CD14-positive monocyte (primary cell): ENCODE data around the gene KBTBD13. TPM values are rescaled to one million over a fixed set of nuclear protein-coding genes. Genes with fewer than 3 reads are reported as not detected.

Experiments
- DNase-seq, 3 donors: peaks; one replicate each; pipeline ENCODE4 v3.0.0-alpha.2; 2011 to 2022
- H2AFZ ChIP-seq: 2 replicates; pipeline ENCODE4 v1.6.0; 2012; ENCODE audit warnings: mild to moderate bottlenecking, low read depth, low read length, inconsistent platforms; ENCODE audit not compliant: insufficient read depth, poor library complexity, severe bottlenecking
- H3K27ac ChIP-seq, 2 donors: 1 replicate in 1 of 2; 2 replicates in 1 of 2; pipeline ENCODE4 v1.5.1; 2012 to 2013; ENCODE audit warnings: low read length in 2 of 2, control low read depth in 1 of 2, inconsistent platforms in 1 of 2, low read depth in 1 of 2, mild to moderate bottlenecking in 1 of 2
- H3K27me3 ChIP-seq, 2 donors: one replicate each; pipeline versions ENCODE4 v1.6.0 to v1.6.1; 2011 to 2013; ENCODE audit warnings: low read length in 2 of 2; ENCODE audit not compliant: control insufficient read depth in 2 of 2, insufficient read depth in 2 of 2
- H3K36me3 ChIP-seq, 2 donors: replicated peaks in 1 of 2; 1 replicate in 1 of 2; 2 replicates in 1 of 2; pipeline versions ENCODE4 v1.5.1 to v1.6.1; 2012 to 2013; ENCODE audit warnings: low read length in 2 of 2, control low read depth in 1 of 2, inconsistent platforms in 1 of 2, mild to moderate bottlenecking in 1 of 2; ENCODE audit not compliant: insufficient read depth in 2 of 2, control insufficient read depth in 1 of 2
- H3K4me1 ChIP-seq, 2 donors: 1 replicate in 1 of 2; 2 replicates in 1 of 2; pipeline versions ENCODE4 v1.5.1 to v1.6.1; 2012 to 2013; ENCODE audit warnings: low read length in 2 of 2, control low read depth in 1 of 2, inconsistent platforms in 1 of 2, mild to moderate bottlenecking in 1 of 2, moderate library complexity in 1 of 2; ENCODE audit not compliant: insufficient read depth in 2 of 2, control insufficient read depth in 1 of 2
- H3K4me2 ChIP-seq: replicated peaks from 2 replicates; pipeline ENCODE3; 2012; ENCODE audit warnings: low read length, moderate library complexity, mild to moderate bottlenecking; ENCODE audit not compliant: poor library complexity, severe bottlenecking; ENCODE audit errors: extremely low read depth
- H3K4me3 ChIP-seq, 3 experiments: fragments of 200-600 bp in 1 of 3; sonication (generic) in 1 of 3; replicated peaks in 1 of 3; 1 replicate in 2 of 3; 2 replicates in 1 of 3; pipeline ENCODE4 v1.5.1; 2011 to 2013; ENCODE audit warnings: low read length in 3 of 3, mild to moderate bottlenecking in 3 of 3, control low read depth in 2 of 3, low read depth in 2 of 3, inconsistent platforms in 1 of 3, moderate library complexity in 1 of 3
- H3K79me2 ChIP-seq: 2 replicates; pipeline ENCODE4 v1.6.0; 2012; ENCODE audit warnings: mild to moderate bottlenecking, control low read depth, inconsistent platforms, low read length, moderate library complexity; ENCODE audit not compliant: insufficient read depth
- H3K9ac ChIP-seq: 2 replicates; pipeline ENCODE4 v1.6.0; 2017; ENCODE audit warnings: low read length, mild to moderate bottlenecking; ENCODE audit not compliant: insufficient read depth, poor library complexity, severe bottlenecking
- H3K9me3 ChIP-seq, 2 donors: replicated peaks in 1 of 2; 1 replicate in 1 of 2; 2 replicates in 1 of 2; pipeline versions ENCODE4 v1.5.1 to v1.6.1; 2012 to 2013; ENCODE audit warnings: low read length in 2 of 2, control low read depth in 1 of 2; ENCODE audit not compliant: control insufficient read depth in 1 of 2, insufficient read depth in 1 of 2
- H4K20me1 ChIP-seq: 2 replicates; pipeline ENCODE4 v1.6.0; 2012; ENCODE audit warnings: mild to moderate bottlenecking, low read length, control low read depth, moderate library complexity; ENCODE audit not compliant: insufficient read depth
- H3K27ac Mint-ChIP-seq, 7 donors: one replicate each; pipeline ENCODE4 v1.8.0; 2020; ENCODE audit warnings: mild to moderate bottlenecking in 7 of 7, mixed read lengths in 7 of 7, moderate library complexity in 6 of 7, inconsistent platforms in 2 of 7
- H3K27me3 Mint-ChIP-seq, 3 donors: one replicate each; pipeline ENCODE4 v1.8.0; 2021 to 2022; ENCODE audit warnings: low read depth in 3 of 3, mild to moderate bottlenecking in 3 of 3, mixed read lengths in 3 of 3, moderate library complexity in 3 of 3, inconsistent platforms in 1 of 3
- H3K36me3 Mint-ChIP-seq, 2 donors: one replicate each; pipeline ENCODE4 v1.8.0; 2020; ENCODE audit warnings: mixed read lengths in 2 of 2, inconsistent platforms in 1 of 2, mild to moderate bottlenecking in 1 of 2
- H3K4me1 Mint-ChIP-seq: one replicate; pipeline ENCODE4 v1.8.0; 2020; ENCODE audit warnings: mild to moderate bottlenecking, mixed read lengths
- H3K4me3 Mint-ChIP-seq, 2 donors: one replicate each; pipeline ENCODE4 v1.8.0; 2020; ENCODE audit warnings: mild to moderate bottlenecking in 2 of 2, mixed read lengths in 2 of 2, moderate library complexity in 1 of 2
- H3K9me3 Mint-ChIP-seq, 7 donors: one replicate each; pipeline ENCODE4 v1.8.0; 2020 to 2022; ENCODE audit warnings: mixed read lengths in 7 of 7, mild to moderate bottlenecking in 6 of 7, moderate library complexity in 6 of 7, inconsistent platforms in 2 of 7
- WGBS: methylation state at CpG from one replicate; pipeline ENCODE4 v1.1.5; 2013; ENCODE audit warnings: missing lambda C conversion rate; ENCODE audit not compliant: insufficient coverage; 5-methylcytosine and 5-hydroxymethylcytosine counted together
- intact Hi-C, 2 donors: fragments of 100-400 bp; cut with micrococcal nuclease; formaldehyde crosslinking; loops; one replicate each; pipeline versions ENCODE4 v1.15.0 to v1.15.1; 2023
- polyA plus RNA-seq, 3 donors: library from polyadenylated mRNA; depleted of rRNA in 1 of 3; unstranded in 2 of 3; stranded (reverse) in 1 of 3; fragments of 300-500 nt in 2 of 3; fragments of >200 nt in 1 of 3; fragmentation: Illumina TruSeq in 2 of 3; gene quantifications; 1 replicate in 2 of 3; 2 replicates in 1 of 3; pipeline ENCODE4 v1.2.3, GENCODE V29; 2012 to 2021
- TF ChIP-seq, protein P1 (sequence below): fragments of 200-600 bp; IDR thresholded peaks from one replicate; pipeline ENCODE4 v1.8.0; 2022; ENCODE audit warnings: antibody characterized with exemption, mild to moderate bottlenecking

Gene KBTBD13
- polyA plus RNA-seq, 3 donors: not detected

GRCh38 chr15:65086680-65087111, 10.2 kb downstream of the KBTBD13 start:
- Histone ChIP-seq H3K9me3 (no peaks in the 10 kb centered on the region), H4K20me1 (no peaks in the 10 kb centered on the region), H3K27ac (no peak overlapping the region), H3K4me3 (no peak overlapping the region), H3K9ac (no peak overlapping the region), H3K36me3 (no peaks in the 10 kb centered on the region), H3K4me1 (no peaks in the 10 kb centered on the region), H2AFZ (no peak overlapping the region), H3K4me2 (no peak overlapping the region), H3K27me3 (peaks cover 0 to 12% of the 10 kb centered on the region in 2 donors), H3K79me2 (no peaks in the 10 kb centered on the region)
- intact Hi-C loops: loop anchor here in 1 of 2 donors (10.0 kb wide), 1 partner anchor 352 kb away; no protein-coding TSS in a partner anchor
- TF ChIP-seq, protein P1, sequence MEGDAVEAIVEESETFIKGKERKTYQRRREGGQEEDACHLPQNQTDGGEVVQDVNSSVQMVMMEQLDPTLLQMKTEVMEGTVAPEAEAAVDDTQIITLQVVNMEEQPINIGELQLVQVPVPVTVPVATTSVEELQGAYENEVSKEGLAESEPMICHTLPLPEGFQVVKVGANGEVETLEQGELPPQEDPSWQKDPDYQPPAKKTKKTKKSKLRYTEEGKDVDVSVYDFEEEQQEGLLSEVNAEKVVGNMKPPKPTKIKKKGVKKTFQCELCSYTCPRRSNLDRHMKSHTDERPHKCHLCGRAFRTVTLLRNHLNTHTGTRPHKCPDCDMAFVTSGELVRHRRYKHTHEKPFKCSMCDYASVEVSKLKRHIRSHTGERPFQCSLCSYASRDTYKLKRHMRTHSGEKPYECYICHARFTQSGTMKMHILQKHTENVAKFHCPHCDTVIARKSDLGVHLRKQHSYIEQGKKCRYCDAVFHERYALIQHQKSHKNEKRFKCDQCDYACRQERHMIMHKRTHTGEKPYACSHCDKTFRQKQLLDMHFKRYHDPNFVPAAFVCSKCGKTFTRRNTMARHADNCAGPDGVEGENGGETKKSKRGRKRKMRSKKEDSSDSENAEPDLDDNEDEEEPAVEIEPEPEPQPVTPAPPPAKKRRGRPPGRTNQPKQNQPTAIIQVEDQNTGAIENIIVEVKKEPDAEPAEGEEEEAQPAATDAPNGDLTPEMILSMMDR: no peak
- DNase-seq: no peak
- Mint-ChIP-seq H3K9me3 (no peaks in the 10 kb centered on the region), H3K27me3 (peaks cover 13 to 40% (median 20%) of the 10 kb centered on the region in 3 donors), H3K27ac (peak overlapping the region in 1 of 7 donors; percentile 2), H3K4me3 (no peak overlapping the region), H3K4me1 (peaks cover 8% of the 10 kb centered on the region), H3K36me3 (no peaks in the 10 kb centered on the region)
- 93% methylated on average over 5 of the region's 6 CpGs for WGBS

- H3K4me1 Mint-ChIP-seq: peaks cover 5% of the 10 kb centered on the region
These were observed 10.9 kb downstream of the KBTBD13 start for GRCh38 chr15:65087411-65087810.

More at GRCh38 chr15:65087411-65087810, 10.9 kb downstream of the KBTBD13 start:
- Histone ChIP-seq H3K27ac (no peak overlapping the region), H3K9me3 (no peaks in the 10 kb centered on the region), H3K4me1 (no peaks in the 10 kb centered on the region), H3K4me3 (no peak overlapping the region), H3K4me2 (no peak overlapping the region), H2AFZ (no peak overlapping the region), H3K27me3 (peaks cover 0 to 10% of the 10 kb centered on the region in 2 donors), H3K36me3 (no peaks in the 10 kb centered on the region), H4K20me1 (no peaks in the 10 kb centered on the region), H3K9ac (no peak overlapping the region), H3K79me2 (no peaks in the 10 kb centered on the region)
- H3K36me3 Mint-ChIP-seq: no peaks in the 10 kb centered on the region
- intact Hi-C loops: loop anchor here in 1 of 2 donors (10.0 kb wide), 1 partner anchor 353 kb away; no protein-coding TSS in a partner anchor
- WGBS: 96% methylated on average over 3 of the region's 3 CpGs
- H3K9me3 Mint-ChIP-seq: no peaks in the 10 kb centered on the region
- TF ChIP-seq, protein P1: no peak
- H3K4me3 Mint-ChIP-seq: no peak overlapping the region
- DNase-seq: no peak
- H3K27me3 Mint-ChIP-seq: peaks cover 11 to 34% (median 14%) of the 10 kb centered on the region in 3 donors
- H3K27ac Mint-ChIP-seq: no peak overlapping the region
